Neural cell (in vitro differentiated cells): ENCODE measurements around the gene CD300H.

Experiments used
- CTCF ChIP-seq: fragments of 450-650 bp; IDR thresholded peaks from 2 replicates; pipeline ENCODE4 v1.5.1; 2014; ENCODE audit warnings: antibody characterized with exemption, mild to moderate bottlenecking, moderate library complexity; ENCODE audit not compliant: poor library complexity, severe bottlenecking
- POLR2AphosphoS5 ChIP-seq: IDR thresholded peaks from 2 replicates; pipeline ENCODE4 v1.6.1; 2012

- TF ChIP-seq CTCF: no peak
- TF ChIP-seq POLR2AphosphoS5: no peak
These were observed 36.4 kb upstream of the CD300H start for GRCh38 chr17:74603746-74604145.
